GM11168 (cell line): ENCODE measurements around the gene TMEM52B.

Source experiments
- in situ Hi-C: fragments of 300-500 bp; cut with MboI; formaldehyde crosslinking; loops from one replicate; pipeline ENCODE4 v1.12.0; 2022; ENCODE audit warnings: low sequenced_read_pairs; ENCODE audit not compliant: unreplicated experiment

Gene TMEM52B

GRCh38 chr12:10178821-10179220, at the start of gene TMEM52B:
TMEM52B (plus strand) TSS chr12:10179032; CDS start chr12:10179575, 543 bp downstream.
- in situ Hi-C loops, result no loop called here

GRCh38 chr12:10130042-10130441, 48.8 kb upstream of the TMEM52B start, which contains the start of gene CLEC7A:
CLEC7A (minus strand) TSS chr12:10130199; CDS start chr12:10130082, 117 bp downstream.
- in situ Hi-C loops, result loop anchor here (25.0 kb wide), 1 partner anchor 318 kb away; no protein-coding TSS in a partner anchor

- in situ Hi-C loops, result loop anchor here (25.0 kb wide), 1 partner anchor 319 kb away; no protein-coding TSS in a partner anchor
Measured at GRCh38 chr12:10131111-10131690, 47.6 kb upstream of the TMEM52B start.

- in situ Hi-C loops, result loop anchor here (25.0 kb wide), 1 partner anchor 321 kb away; no protein-coding TSS in a partner anchor
Measured at GRCh38 chr12:10132850-10133370, 45.9 kb upstream of the TMEM52B start.

- in situ Hi-C loops, result loop anchor here (25.0 kb wide), 1 partner anchor 323 kb away; no protein-coding TSS in a partner anchor
Measured at GRCh38 chr12:10135126-10135525, 43.7 kb upstream of the TMEM52B start.

GRCh38 chr12:10136637-10137205, 42.1 kb upstream of the TMEM52B start:
- in situ Hi-C loops, result loop anchor here (25.0 kb wide), 1 partner anchor 324 kb away; no protein-coding TSS in a partner anchor

GRCh38 chr12:10140001-10140400, 38.8 kb upstream of the TMEM52B start:
- in situ Hi-C loops, result loop anchor here (5.0 to 25.0 kb wide), 3 partner anchors 103 to 328 kb away; partner anchors contain the start of gene CLEC2A

- in situ Hi-C loops, result loop anchor here (5.0 to 25.0 kb wide), 3 partner anchors 106 to 331 kb away; partner anchors contain the start of gene CLEC2A
Measured at GRCh38 chr12:10142976-10143589, 35.7 kb upstream of the TMEM52B start.

GRCh38 chr12:10147714-10148403, 31.0 kb upstream of the TMEM52B start:
- in situ Hi-C loops, result loop anchor here (10.0 to 25.0 kb wide), 2 partner anchors 213 to 336 kb away; partner anchors contain the start of gene CLEC2A

GRCh38 chr12:10151621-10152020, 27.2 kb upstream of the TMEM52B start:
- in situ Hi-C loops, result loop anchor here (5.0 kb wide), 1 partner anchor 36 kb away; no protein-coding TSS in a partner anchor

GRCh38 chr12:10153271-10154144, 25.3 kb upstream of the TMEM52B start:
- in situ Hi-C loops, result loop anchor here (5.0 kb wide), 1 partner anchor 34 kb away; no protein-coding TSS in a partner anchor

- in situ Hi-C loops, result loop anchor here (5.0 kb wide), 1 partner anchor 33 kb away; no protein-coding TSS in a partner anchor
Measured at GRCh38 chr12:10154145-10154496, 24.7 kb upstream of the TMEM52B start.

GRCh38 chr12:10155966-10156365, 22.9 kb upstream of the TMEM52B start:
- in situ Hi-C loops, result no loop called here

- in situ Hi-C loops, result no loop called here
Measured at GRCh38 chr12:10158406-10158805, 20.4 kb upstream of the TMEM52B start.

GRCh38 chr12:10159280-10159679, 19.6 kb upstream of the TMEM52B start:
- in situ Hi-C loops, result no loop called here

- in situ Hi-C loops, result no loop called here
Measured at GRCh38 chr12:10160617-10161385, 18.0 kb upstream of the TMEM52B start.

GRCh38 chr12:10163084-10163483, 15.7 kb upstream of the TMEM52B start:
- in situ Hi-C loops, result no loop called here

GRCh38 chr12:10165421-10165820, 13.4 kb upstream of the TMEM52B start:
- in situ Hi-C loops, result no loop called here
